Hepatocyte (in vitro differentiated cells): ENCODE measurements around the gene KIAA2012. TPM values are rescaled to one million over a fixed set of nuclear protein-coding genes. Genes with fewer than 3 reads are reported as not detected.

Experiments used
- DNase-seq: peaks from one replicate; pipeline ENCODE4 v3.0.0-alpha.2; 2016; ENCODE audit warnings: low spot score
- H2AFZ ChIP-seq: fragments of 200-600 bp; sonication (generic); 2 replicates; pipeline ENCODE4 v1.6.0; 2016; ENCODE audit warnings: antibody characterized with exemption, mild to moderate bottlenecking
- H3K27ac ChIP-seq: fragments of 200-600 bp; sonication (generic); 2 replicates; pipeline ENCODE4 v1.5.1; 2016; ENCODE audit warnings: mild to moderate bottlenecking
- H3K27me3 ChIP-seq: fragments of 200-600 bp; sonication (generic); 2 replicates; pipeline ENCODE4 v1.6.1; 2016
- H3K36me3 ChIP-seq: fragments of 200-600 bp; sonication (generic); replicated peaks from 2 replicates; pipeline ENCODE4 v1.5.1; 2016; ENCODE audit warnings: low read depth; ENCODE audit not compliant: insufficient read depth
- H3K4me1 ChIP-seq: fragments of 200-600 bp; sonication (generic); 2 replicates; pipeline ENCODE4 v1.5.1; 2016; ENCODE audit warnings: mild to moderate bottlenecking, moderate library complexity; ENCODE audit not compliant: insufficient read depth
- H3K4me2 ChIP-seq: fragments of 200-600 bp; sonication (generic); 2 replicates; pipeline ENCODE4 v1.6.0; 2016
- H3K4me3 ChIP-seq: fragments of 200-600 bp; sonication (generic); 2 replicates; pipeline ENCODE4 v1.5.1; 2016; ENCODE audit warnings: mild to moderate bottlenecking
- H3K79me2 ChIP-seq: fragments of 200-600 bp; sonication (generic); 2 replicates; pipeline ENCODE4 v1.6.0; 2017; ENCODE audit warnings: mild to moderate bottlenecking
- H3K9me2 ChIP-seq: fragments of 200-600 bp; sonication (generic); replicated peaks from 2 replicates; pipeline ENCODE4 v1.6.0; 2017; ENCODE audit warnings: mild to moderate bottlenecking; ENCODE audit not compliant: insufficient read depth
- H3K9me3 ChIP-seq: fragments of 200-600 bp; sonication (generic); 2 replicates; pipeline ENCODE4 v1.5.1; 2016; ENCODE audit warnings: low read depth, mild to moderate bottlenecking
- H4K20me1 ChIP-seq: fragments of 200-600 bp; sonication (generic); 2 replicates; pipeline ENCODE4 v1.6.0; 2016; ENCODE audit warnings: mild to moderate bottlenecking; ENCODE audit not compliant: insufficient read depth, poor library complexity, severe bottlenecking
- EZH2 ChIP-seq: fragments of 200-600 bp; sonication (generic); IDR thresholded peaks from 2 replicates; pipeline ENCODE4 v1.6.1; 2016; ENCODE audit warnings: antibody characterized with exemption, mild to moderate bottlenecking, borderline replicate concordance
- EZH2phosphoT487 ChIP-seq: fragments of 200-600 bp; sonication (generic); IDR thresholded peaks from one replicate; pipeline ENCODE4 v1.6.1; 2018; ENCODE audit warnings: antibody characterized with exemption, mild to moderate bottlenecking, low read depth, moderate library complexity; ENCODE audit not compliant: unreplicated experiment, severe bottlenecking
- WGBS: methylation state at CpG from one replicate; pipeline ENCODE4 v1.1.6; 2016; ENCODE audit warnings: low lambda C conversion rate; ENCODE audit errors: missing lambda C conversion rate; 5-methylcytosine and 5-hydroxymethylcytosine counted together
- polyA plus RNA-seq: library from polyadenylated mRNA; unstranded; fragments of >200 nt; fragmentation: Nextera tagmentation; extraction: Ambion mirVana; gene quantifications from 2 replicates; pipeline ENCODE4 v1.2.1, GENCODE V29; 2016
- total RNA-seq: library from RNA; depleted of rRNA; stranded (reverse); fragments of >200 nt; gene quantifications from 2 replicates; pipeline ENCODE4 v1.2.3, GENCODE V29; 2014
- TF ChIP-seq, protein P1 (sequence below): fragments of 200-600 bp; sonication (generic); IDR thresholded peaks from 2 replicates; pipeline ENCODE4 v1.5.1; 2016; ENCODE audit warnings: antibody characterized with exemption, mild to moderate bottlenecking; ENCODE audit not compliant: poor library complexity

Gene KIAA2012
- total and polyA plus RNA-seq, 2 experiments from 2014 or later = 0.27 TPM; not detected in 1

DNA sequence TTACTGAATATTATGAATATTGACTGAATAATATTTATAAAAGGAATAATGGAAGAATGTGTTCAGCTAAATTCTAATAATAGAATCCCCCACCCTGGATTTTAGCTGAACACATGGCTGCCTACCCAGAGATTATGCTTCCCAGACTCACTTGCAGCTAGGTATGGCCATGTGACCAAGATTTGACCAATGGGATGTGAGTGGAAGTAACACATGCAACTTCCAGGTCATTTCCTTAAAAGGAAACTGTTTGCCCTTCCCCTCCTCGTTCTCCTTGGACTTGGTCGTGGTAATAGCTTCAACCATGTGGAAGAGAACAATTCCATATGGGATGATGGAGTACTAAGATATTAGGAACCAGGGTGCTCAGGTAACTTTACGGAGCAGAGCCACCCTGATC lies 47.8 kb downstream of the KIAA2012 start:
- DNase-seq = no peak
- Histone ChIP-seq H3K27ac (no peak overlapping the region), H3K9me3 (no peaks in the 10 kb centered on the region), H3K36me3 (no peaks in the 10 kb centered on the region), H2AFZ (no peak overlapping the region), H3K4me3 (no peak overlapping the region), H3K4me2 (no peak overlapping the region), H4K20me1 (no peaks in the 10 kb centered on the region), H3K9me2 (no peaks in the 10 kb centered on the region), H3K79me2 (no peaks in the 10 kb centered on the region), H3K4me1 (peaks cover 8% of the 10 kb centered on the region), H3K27me3 (no peaks in the 10 kb centered on the region)
- 91% methylated on average over 3 of the region's 3 CpGs for WGBS
- no peak for TF ChIP-seq EZH2
- TF ChIP-seq, protein P1, sequence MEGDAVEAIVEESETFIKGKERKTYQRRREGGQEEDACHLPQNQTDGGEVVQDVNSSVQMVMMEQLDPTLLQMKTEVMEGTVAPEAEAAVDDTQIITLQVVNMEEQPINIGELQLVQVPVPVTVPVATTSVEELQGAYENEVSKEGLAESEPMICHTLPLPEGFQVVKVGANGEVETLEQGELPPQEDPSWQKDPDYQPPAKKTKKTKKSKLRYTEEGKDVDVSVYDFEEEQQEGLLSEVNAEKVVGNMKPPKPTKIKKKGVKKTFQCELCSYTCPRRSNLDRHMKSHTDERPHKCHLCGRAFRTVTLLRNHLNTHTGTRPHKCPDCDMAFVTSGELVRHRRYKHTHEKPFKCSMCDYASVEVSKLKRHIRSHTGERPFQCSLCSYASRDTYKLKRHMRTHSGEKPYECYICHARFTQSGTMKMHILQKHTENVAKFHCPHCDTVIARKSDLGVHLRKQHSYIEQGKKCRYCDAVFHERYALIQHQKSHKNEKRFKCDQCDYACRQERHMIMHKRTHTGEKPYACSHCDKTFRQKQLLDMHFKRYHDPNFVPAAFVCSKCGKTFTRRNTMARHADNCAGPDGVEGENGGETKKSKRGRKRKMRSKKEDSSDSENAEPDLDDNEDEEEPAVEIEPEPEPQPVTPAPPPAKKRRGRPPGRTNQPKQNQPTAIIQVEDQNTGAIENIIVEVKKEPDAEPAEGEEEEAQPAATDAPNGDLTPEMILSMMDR = no peak
- TF ChIP-seq EZH2phosphoT487 = no peak

DNA sequence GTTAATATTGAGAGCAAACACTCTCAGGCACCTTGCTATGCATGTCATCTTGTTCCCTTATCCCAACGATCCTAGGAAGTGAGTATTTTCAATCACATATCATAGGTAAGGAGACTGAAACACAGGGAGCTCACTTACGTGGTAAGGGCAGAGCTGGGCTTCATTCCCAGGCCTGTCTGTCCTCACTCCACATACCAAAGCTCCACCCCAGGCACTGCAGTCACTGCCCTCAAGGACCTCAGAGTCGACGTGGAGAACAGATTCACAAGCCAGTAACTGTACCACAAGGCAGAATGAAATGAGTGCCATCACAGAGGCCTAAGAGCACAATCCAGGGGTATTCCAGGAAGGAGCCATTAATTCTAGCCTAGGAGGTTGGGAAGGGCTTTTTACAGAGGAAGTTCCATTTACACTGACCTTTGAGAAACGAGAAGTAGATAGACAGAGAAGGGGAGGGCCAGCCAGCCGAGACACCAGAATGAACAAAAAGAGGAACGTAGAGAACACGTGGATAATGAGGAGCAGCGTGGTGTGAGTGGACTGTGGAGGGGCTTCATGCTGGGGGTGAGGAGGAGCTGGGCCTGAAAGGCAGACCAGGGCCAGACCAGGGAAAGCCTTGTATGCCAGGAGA lies 48.6 kb downstream of the KIAA2012 start:
- WGBS = 87% methylated on average over 9 of the region's 9 CpGs
- no peaks in the 10 kb centered on the region for H3K27me3 ChIP-seq

DNA sequence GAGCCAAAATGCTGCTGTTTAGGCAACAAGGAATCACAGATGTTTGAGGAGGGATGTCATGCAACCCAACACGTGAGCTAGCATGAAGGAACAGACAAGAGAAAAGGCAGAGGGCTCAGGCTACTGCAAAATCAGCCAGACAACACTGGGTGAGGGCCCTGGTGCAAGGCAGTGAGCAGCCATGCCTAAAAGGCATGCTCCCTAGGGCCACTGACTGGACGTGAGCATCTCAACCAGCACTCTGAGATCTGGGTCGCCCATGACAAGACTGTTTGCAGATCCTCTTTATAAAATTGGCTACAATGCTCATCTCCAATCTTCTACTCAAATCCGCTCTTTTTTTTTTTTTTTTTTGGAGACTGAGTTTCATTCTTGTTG lies 49.1 kb downstream of the KIAA2012 start:
- Histone ChIP-seq H4K20me1 (no peaks in the 10 kb centered on the region), H3K27me3 (no peaks in the 10 kb centered on the region), H3K27ac (no peak overlapping the region), H3K4me2 (no peak overlapping the region), H3K4me1 (peaks cover 8% of the 10 kb centered on the region), H3K9me3 (no peaks in the 10 kb centered on the region), H3K79me2 (no peaks in the 10 kb centered on the region), H3K4me3 (no peak overlapping the region), H3K9me2 (no peaks in the 10 kb centered on the region), H2AFZ (no peak overlapping the region), H3K36me3 (no peaks in the 10 kb centered on the region)
- no peak for TF ChIP-seq EZH2phosphoT487
- TF ChIP-seq, protein P1 = no peak
- no peak for TF ChIP-seq EZH2
- no peak for DNase-seq
- WGBS = 100% methylated on average over 4 of the region's 4 CpGs

More for the DNA sequence above, 48.6 kb downstream of the KIAA2012 start:
- Histone ChIP-seq H3K27ac (no peak overlapping the region), H3K4me1 (peaks cover 8% of the 10 kb centered on the region), H3K36me3 (no peaks in the 10 kb centered on the region), H3K9me3 (no peaks in the 10 kb centered on the region), H4K20me1 (no peaks in the 10 kb centered on the region), H2AFZ (no peak overlapping the region), H3K79me2 (no peaks in the 10 kb centered on the region), H3K4me2 (no peak overlapping the region), H3K4me3 (no peak overlapping the region), H3K9me2 (no peaks in the 10 kb centered on the region)
- no peak for DNase-seq
- no peak for TF ChIP-seq EZH2phosphoT487
- TF ChIP-seq, protein P1 = no peak
- TF ChIP-seq EZH2 = no peak
